Nephron progenitor cell (in vitro differentiated cells): ENCODE measurements around the gene IL16.

ENCODE experiments used
- DNase-seq: peaks from one replicate; pipeline ENCODE4 v3.0.0; 2021
- H3K27ac Mint-ChIP-seq: 2 replicates; pipeline ENCODE4 v1.8.0; 2021; ENCODE audit warnings: mild to moderate bottlenecking, moderate library complexity, mixed read lengths
- H3K27me3 Mint-ChIP-seq: 2 replicates; pipeline ENCODE4 v1.8.0; 2021; ENCODE audit warnings: mild to moderate bottlenecking, low read depth, mixed read lengths; ENCODE audit not compliant: poor library complexity
- H3K36me3 Mint-ChIP-seq: 2 replicates; pipeline ENCODE4 v1.8.0; 2021; ENCODE audit warnings: low read depth, mixed read lengths
- H3K4me1 Mint-ChIP-seq: 2 replicates; pipeline ENCODE4 v1.8.0; 2021; ENCODE audit warnings: mixed read lengths
- H3K4me3 Mint-ChIP-seq: 2 replicates; pipeline ENCODE4 v1.8.0; 2021; ENCODE audit warnings: mild to moderate bottlenecking, moderate library complexity, mixed read lengths
- H3K9me3 Mint-ChIP-seq: 2 replicates; pipeline ENCODE4 v1.8.0; 2021; ENCODE audit warnings: mild to moderate bottlenecking, moderate library complexity, mixed read lengths
- TF ChIP-seq, protein P1 (sequence below): fragments of 200-600 bp; sonication (generic); IDR thresholded peaks from 2 replicates; pipeline ENCODE4 v1.5.0; 2021; ENCODE audit warnings: antibody characterized with exemption

IL16 gene

GRCh38 chr15:81268881-81269601 lies 72.4 kb downstream of the IL16 start:
- Mint-ChIP-seq H3K4me3 (no peak overlapping the region), H3K27me3 (peaks cover 10% of the 10 kb centered on the region), H3K36me3 (no peaks in the 10 kb centered on the region), H3K4me1 (peaks cover 19% of the 10 kb centered on the region), H3K27ac (no peak overlapping the region), H3K9me3 (no peaks in the 10 kb centered on the region)
- TF ChIP-seq, protein P1, sequence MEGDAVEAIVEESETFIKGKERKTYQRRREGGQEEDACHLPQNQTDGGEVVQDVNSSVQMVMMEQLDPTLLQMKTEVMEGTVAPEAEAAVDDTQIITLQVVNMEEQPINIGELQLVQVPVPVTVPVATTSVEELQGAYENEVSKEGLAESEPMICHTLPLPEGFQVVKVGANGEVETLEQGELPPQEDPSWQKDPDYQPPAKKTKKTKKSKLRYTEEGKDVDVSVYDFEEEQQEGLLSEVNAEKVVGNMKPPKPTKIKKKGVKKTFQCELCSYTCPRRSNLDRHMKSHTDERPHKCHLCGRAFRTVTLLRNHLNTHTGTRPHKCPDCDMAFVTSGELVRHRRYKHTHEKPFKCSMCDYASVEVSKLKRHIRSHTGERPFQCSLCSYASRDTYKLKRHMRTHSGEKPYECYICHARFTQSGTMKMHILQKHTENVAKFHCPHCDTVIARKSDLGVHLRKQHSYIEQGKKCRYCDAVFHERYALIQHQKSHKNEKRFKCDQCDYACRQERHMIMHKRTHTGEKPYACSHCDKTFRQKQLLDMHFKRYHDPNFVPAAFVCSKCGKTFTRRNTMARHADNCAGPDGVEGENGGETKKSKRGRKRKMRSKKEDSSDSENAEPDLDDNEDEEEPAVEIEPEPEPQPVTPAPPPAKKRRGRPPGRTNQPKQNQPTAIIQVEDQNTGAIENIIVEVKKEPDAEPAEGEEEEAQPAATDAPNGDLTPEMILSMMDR = no peak
- no peak for DNase-seq

DNA sequence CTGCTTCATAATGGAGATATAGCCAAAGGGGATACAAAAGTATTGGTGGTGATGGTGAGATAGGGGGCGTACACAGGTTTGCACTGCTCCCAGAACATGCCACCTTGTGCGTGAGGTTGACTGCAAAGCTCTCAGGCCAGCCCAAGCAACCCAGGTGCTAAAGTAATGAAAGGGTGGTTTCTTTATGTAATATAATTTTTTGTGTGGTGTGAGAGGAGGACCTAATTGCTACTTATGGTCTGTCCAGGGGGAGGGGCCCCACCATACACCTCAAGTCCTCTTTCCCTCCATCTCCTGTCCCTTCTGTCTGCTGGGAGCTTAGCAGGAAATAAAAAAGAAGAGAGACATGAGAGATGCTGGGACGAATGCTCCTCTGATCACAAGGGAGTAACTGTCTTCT lies 73.5 kb downstream of the IL16 start:
- H3K4me3 Mint-ChIP-seq = no peak overlapping the region
- H3K36me3 Mint-ChIP-seq = no peaks in the 10 kb centered on the region
- TF ChIP-seq, protein P1 = no peak
- peaks cover 10% of the 10 kb centered on the region for H3K27me3 Mint-ChIP-seq
- peaks cover 1% of the 10 kb centered on the region for H3K9me3 Mint-ChIP-seq
- H3K27ac Mint-ChIP-seq = no peak overlapping the region
- peaks cover 26% of the 10 kb centered on the region for H3K4me1 Mint-ChIP-seq
- no peak for DNase-seq

- H3K27ac Mint-ChIP-seq = no peak overlapping the region
- no peak overlapping the region for H3K4me3 Mint-ChIP-seq
- DNase-seq = no peak
- H3K4me1 Mint-ChIP-seq = peaks cover 22% of the 10 kb centered on the region
- H3K36me3 Mint-ChIP-seq = no peaks in the 10 kb centered on the region
- H3K27me3 Mint-ChIP-seq = peaks cover 10% of the 10 kb centered on the region
- TF ChIP-seq, protein P1 = no peak
- peaks cover 7% of the 10 kb centered on the region for H3K9me3 Mint-ChIP-seq
Measured at GRCh38 chr15:81270781-81271491, 74.3 kb downstream of the IL16 start.

DNA sequence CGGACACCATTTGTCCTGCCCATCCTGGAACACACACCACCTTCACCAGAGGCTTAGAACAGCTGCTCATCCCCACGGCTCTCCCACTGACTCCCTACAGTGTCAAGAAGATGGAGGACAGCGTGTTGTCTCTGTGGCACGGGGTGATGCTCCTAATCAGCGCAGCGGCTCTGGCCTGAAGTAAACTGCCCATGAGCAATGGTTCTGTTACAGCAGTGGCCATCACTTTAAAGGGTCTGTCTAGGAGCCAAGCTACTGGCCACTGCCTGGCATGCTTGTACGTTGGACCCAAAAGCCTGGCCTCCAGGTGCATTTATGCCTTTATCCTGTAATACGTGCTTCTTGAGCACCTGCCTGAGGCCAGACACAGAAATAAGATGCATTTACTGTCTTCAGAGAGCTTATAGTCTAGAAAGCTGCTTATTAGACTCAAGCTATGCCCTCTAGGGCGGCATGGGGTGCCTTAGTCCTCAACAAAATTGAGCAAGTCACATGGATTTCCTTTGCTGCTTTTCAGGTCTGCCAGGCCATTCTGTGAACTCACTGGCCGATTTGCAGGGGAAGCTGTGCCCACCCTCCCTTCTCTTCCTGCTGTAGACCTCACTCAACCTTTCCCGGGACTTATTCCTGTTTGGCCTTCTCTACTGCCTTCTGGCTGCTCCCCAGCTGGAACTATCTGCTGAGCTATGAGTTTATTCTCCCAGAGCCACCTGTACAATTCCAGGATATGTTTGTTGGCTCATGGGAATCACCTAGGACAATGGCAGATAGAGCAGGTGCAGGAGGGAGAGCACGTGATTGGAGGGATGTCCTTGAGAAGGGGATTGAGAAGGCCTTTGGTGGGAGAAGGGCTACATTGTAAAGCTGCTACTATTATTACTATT lies 75.3 kb downstream of the IL16 start:
- no peak overlapping the region for H3K4me3 Mint-ChIP-seq
- peaks cover 17% of the 10 kb centered on the region for H3K9me3 Mint-ChIP-seq
- no peak for DNase-seq
- peaks cover 6% of the 10 kb centered on the region for H3K36me3 Mint-ChIP-seq
- TF ChIP-seq, protein P1 = no peak
- peaks cover 14% of the 10 kb centered on the region for H3K4me1 Mint-ChIP-seq
- no peak overlapping the region for H3K27ac Mint-ChIP-seq
- peaks cover 10% of the 10 kb centered on the region for H3K27me3 Mint-ChIP-seq

DNA sequence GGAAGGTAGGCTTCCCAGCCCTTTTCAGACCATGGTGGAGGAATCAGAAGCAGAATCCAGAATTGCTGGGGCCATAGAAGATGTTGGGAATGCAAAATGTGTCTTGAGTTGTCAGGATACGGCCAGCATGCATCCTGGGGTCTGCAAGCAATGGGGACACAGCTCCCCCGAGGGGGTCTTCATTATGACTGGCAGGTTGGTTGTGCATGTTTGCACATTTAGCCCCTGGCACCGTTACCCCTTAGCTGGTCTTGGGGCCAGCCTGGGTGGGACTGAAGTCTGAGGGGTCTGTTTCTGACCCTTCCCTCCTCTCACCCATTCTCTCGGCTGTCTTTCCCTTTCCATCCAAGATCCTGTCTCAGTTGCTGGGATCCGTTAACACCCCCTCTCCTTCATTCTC lies 76.5 kb downstream of the IL16 start:
- H3K4me1 Mint-ChIP-seq = peaks cover 14% of the 10 kb centered on the region
- H3K9me3 Mint-ChIP-seq = peaks cover 28% of the 10 kb centered on the region
- TF ChIP-seq, protein P1 = no peak
- H3K27me3 Mint-ChIP-seq = peaks cover 11% of the 10 kb centered on the region
- H3K4me3 Mint-ChIP-seq = no peak overlapping the region
- H3K36me3 Mint-ChIP-seq = peaks cover 11% of the 10 kb centered on the region
- DNase-seq = no peak
- no peak overlapping the region for H3K27ac Mint-ChIP-seq
